ENCODE data around the gene IZUMO2.

DNA sequence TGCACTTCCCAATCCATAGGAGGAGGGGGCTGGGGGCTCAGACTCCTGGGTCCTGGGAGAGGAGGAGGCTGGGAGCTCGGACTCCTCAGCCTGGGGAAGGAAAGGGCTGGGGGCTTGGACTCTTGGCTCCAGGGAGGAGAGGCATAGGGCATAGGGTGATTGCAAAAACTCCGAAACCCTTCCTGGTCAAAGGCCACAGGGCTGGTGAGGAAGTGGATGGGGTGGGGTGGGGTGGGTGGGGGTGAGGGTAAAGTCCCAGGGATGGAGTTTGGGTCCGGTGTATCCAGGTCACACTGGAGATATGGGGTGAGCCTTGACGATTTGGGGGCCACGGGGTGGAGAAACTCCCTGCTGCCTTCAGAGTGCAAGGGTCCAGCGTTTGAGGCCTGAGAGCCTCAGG, 43.1 kb upstream of the IZUMO2 start:
- no peak for TF ChIP-seq CTCF (IDR thresholded peaks at IDR 0.05)
- no peak for TF ChIP-seq EZH2 (IDR thresholded peaks at IDR 0.05; ENCODE audit: borderline replicate concordance, insufficient read depth, low read depth, low read length, poor library complexity, severe bottlenecking)
